ENCODE measurements around the gene TAF13.

The TAF13 gene

DNA sequence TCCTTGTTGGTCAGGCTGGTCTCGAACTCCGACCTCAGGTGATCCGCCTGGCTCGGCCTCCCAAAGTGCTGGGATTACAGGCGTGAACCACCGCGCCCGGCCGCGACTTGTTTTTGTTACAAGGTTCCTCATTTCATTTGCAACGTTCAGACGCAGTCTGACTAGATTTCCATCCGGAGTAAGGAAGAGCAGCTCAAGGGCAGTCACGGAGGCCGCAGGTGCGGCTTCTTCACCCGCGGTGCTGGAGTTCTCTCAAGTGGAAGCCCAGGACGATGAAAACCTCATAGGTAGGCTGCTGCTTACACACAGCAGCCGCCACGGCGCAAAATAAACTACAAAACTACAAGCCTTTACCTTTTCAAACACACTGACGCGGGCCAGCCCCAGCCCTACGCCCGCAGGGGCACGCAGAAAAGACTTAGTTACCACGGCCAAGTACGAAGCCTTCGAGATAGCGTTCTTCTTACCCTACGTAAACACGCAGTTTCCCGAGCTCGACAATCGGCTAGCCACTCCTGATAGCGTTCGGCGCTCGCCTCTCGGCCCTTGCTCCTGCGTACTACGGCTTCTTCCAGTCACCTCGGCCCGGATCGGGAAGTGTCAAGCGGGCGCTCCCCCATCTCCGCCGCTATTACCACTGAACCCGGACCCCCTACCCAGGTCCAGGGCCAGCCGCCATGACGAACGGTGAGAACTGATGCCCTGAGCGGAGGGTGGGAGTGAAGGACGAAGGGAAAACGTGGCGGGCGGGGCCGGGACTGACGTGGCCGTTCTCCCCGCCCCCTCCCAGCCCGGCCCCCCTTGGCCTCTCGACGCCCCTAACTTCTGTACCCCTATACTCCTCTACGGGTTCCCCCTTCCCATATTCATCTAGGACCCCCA, 14.6 kb upstream of the TAF13 start, which contains the start of gene TMEM167B (continued):
- peak; percentile 71 for TF ChIP-seq ZBTB48 (tag by site-specific recombination; IDR thresholded peaks at IDR 0.05)
- TF ChIP-seq ZNF654 (tag by site-specific recombination; IDR thresholded peaks at IDR 0.05; ENCODE audit: low read depth) = 0 out of 2 replicates have a peak, but pooled peaks have one; percentile 5
- no peak for TF ChIP-seq ZNF571 (tag by site-specific recombination; IDR thresholded peaks at IDR 0.05)
- TF ChIP-seq ZNF169 (tag by site-specific recombination; IDR thresholded peaks at IDR 0.05) = no peak; the same call in 1 of the 2 replicates
- 0 out of 2 replicates have a peak, but pooled peaks have one; percentile 73 for TF ChIP-seq ZNF24 (tag by site-specific recombination; IDR thresholded peaks at IDR 0.05)
- TF ChIP-seq, protein P1, sequence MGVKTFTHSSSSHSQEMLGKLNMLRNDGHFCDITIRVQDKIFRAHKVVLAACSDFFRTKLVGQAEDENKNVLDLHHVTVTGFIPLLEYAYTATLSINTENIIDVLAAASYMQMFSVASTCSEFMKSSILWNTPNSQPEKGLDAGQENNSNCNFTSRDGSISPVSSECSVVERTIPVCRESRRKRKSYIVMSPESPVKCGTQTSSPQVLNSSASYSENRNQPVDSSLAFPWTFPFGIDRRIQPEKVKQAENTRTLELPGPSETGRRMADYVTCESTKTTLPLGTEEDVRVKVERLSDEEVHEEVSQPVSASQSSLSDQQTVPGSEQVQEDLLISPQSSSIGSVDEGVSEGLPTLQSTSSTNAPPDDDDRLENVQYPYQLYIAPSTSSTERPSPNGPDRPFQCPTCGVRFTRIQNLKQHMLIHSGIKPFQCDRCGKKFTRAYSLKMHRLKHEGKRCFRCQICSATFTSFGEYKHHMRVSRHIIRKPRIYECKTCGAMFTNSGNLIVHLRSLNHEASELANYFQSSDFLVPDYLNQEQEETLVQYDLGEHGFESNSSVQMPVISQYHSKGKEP (tag by site-specific recombination; IDR thresholded peaks at IDR 0.05) = peak; percentile 47; the same call in 1 of the 2 replicates
- TF ChIP-seq ZNF394 (tag by site-specific recombination; IDR thresholded peaks at IDR 0.05; ENCODE audit: borderline replicate concordance) = peak; percentile 68; the same call in 1 of the 2 replicates
- TF ChIP-seq, protein P2, sequence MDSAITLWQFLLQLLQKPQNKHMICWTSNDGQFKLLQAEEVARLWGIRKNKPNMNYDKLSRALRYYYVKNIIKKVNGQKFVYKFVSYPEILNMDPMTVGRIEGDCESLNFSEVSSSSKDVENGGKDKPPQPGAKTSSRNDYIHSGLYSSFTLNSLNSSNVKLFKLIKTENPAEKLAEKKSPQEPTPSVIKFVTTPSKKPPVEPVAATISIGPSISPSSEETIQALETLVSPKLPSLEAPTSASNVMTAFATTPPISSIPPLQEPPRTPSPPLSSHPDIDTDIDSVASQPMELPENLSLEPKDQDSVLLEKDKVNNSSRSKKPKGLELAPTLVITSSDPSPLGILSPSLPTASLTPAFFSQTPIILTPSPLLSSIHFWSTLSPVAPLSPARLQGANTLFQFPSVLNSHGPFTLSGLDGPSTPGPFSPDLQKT (IDR thresholded peaks at IDR 0.05; ENCODE audit: borderline replicate concordance, low read depth, low read length) = no peak
- peak; percentile 89 for TF ChIP-seq ZNF366 (tag by site-specific recombination; conservative IDR thresholded peaks at IDR 0.05)
- TF ChIP-seq, protein P3, sequence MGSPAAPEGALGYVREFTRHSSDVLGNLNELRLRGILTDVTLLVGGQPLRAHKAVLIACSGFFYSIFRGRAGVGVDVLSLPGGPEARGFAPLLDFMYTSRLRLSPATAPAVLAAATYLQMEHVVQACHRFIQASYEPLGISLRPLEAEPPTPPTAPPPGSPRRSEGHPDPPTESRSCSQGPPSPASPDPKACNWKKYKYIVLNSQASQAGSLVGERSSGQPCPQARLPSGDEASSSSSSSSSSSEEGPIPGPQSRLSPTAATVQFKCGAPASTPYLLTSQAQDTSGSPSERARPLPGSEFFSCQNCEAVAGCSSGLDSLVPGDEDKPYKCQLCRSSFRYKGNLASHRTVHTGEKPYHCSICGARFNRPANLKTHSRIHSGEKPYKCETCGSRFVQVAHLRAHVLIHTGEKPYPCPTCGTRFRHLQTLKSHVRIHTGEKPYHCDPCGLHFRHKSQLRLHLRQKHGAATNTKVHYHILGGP (tag by site-specific recombination; IDR thresholded peaks at IDR 0.05) = peak; percentile 35; the same call in 1 of the 2 replicates
- TF ChIP-seq ZBTB17 (tag by site-specific recombination; IDR thresholded peaks at IDR 0.05) = peak; percentile 100
- peak; percentile 68; the same call in 1 of the 2 replicates for TF ChIP-seq IKZF3 (tag by site-specific recombination; IDR thresholded peaks at IDR 0.05)
- peak; percentile 90 for TF ChIP-seq SP3 (tag by site-specific recombination; IDR thresholded peaks at IDR 0.05)
- TF ChIP-seq ZSCAN30 (tag by site-specific recombination; IDR thresholded peaks at IDR 0.05) = peak; percentile 80; the same call in 1 of the 2 replicates
- TF ChIP-seq ZNF2 (tag by site-specific recombination; IDR thresholded peaks at IDR 0.05) = peak; percentile 88
- peak; percentile 99; the same call in 1 of the 2 replicates for TF ChIP-seq ZNF335 (tag by site-specific recombination; conservative IDR thresholded peaks at IDR 0.05)
- TF ChIP-seq ZNF777 (tag by site-specific recombination; IDR thresholded peaks at IDR 0.05; ENCODE audit: borderline replicate concordance) = 0 out of 2 replicates have a peak, but pooled peaks have one; percentile 49
- TF ChIP-seq ZSCAN23 (tag by site-specific recombination; IDR thresholded peaks at IDR 0.05) = 0 out of 2 replicates have a peak, but pooled peaks have one; percentile 58
- peak; percentile 92 for TF ChIP-seq ZNF76 (tag by site-specific recombination; IDR thresholded peaks at IDR 0.05; ENCODE audit: borderline replicate concordance, low read depth)
- TF ChIP-seq, protein P4, sequence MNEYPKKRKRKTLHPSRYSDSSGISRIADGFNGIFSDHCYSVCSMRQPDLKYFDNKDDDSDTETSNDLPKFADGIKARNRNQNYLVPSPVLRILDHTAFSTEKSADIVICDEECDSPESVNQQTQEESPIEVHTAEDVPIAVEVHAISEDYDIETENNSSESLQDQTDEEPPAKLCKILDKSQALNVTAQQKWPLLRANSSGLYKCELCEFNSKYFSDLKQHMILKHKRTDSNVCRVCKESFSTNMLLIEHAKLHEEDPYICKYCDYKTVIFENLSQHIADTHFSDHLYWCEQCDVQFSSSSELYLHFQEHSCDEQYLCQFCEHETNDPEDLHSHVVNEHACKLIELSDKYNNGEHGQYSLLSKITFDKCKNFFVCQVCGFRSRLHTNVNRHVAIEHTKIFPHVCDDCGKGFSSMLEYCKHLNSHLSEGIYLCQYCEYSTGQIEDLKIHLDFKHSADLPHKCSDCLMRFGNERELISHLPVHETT (tag by site-specific recombination; IDR thresholded peaks at IDR 0.05) = peak; percentile 89
- peak; percentile 94 for TF ChIP-seq KLF9 (tag by site-specific recombination; IDR thresholded peaks at IDR 0.05; ENCODE audit: low read depth)
- TF ChIP-seq GLIS2 (tag by site-specific recombination; IDR thresholded peaks at IDR 0.05) = peak; percentile 94
- 0 out of 2 replicates have a peak, but pooled peaks have one; percentile 15 for TF ChIP-seq EGR2 (tag by site-specific recombination; IDR thresholded peaks at IDR 0.05; ENCODE audit: low read depth)
- TF ChIP-seq YY1 (tag by site-specific recombination; IDR thresholded peaks at IDR 0.05) = peak; percentile 74
- TF ChIP-seq, protein P5, sequence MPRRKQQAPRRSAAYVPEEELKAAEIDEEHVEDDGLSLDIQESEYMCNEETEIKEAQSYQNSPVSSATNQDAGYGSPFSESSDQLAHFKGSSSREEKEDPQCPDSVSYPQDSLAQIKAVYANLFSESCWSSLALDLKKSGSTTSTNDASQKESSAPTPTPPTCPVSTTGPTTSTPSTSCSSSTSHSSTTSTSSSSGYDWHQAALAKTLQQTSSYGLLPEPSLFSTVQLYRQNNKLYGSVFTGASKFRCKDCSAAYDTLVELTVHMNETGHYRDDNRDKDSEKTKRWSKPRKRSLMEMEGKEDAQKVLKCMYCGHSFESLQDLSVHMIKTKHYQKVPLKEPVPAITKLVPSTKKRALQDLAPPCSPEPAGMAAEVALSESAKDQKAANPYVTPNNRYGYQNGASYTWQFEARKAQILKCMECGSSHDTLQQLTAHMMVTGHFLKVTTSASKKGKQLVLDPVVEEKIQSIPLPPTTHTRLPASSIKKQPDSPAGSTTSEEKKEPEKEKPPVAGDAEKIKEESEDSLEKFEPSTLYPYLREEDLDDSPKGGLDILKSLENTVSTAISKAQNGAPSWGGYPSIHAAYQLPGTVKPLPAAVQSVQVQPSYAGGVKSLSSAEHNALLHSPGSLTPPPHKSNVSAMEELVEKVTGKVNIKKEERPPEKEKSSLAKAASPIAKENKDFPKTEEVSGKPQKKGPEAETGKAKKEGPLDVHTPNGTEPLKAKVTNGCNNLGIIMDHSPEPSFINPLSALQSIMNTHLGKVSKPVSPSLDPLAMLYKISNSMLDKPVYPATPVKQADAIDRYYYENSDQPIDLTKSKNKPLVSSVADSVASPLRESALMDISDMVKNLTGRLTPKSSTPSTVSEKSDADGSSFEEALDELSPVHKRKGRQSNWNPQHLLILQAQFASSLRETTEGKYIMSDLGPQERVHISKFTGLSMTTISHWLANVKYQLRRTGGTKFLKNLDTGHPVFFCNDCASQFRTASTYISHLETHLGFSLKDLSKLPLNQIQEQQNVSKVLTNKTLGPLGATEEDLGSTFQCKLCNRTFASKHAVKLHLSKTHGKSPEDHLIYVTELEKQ (tag by site-specific recombination; IDR thresholded peaks at IDR 0.05; ENCODE audit: borderline replicate concordance) = no peak
- TF ChIP-seq, protein P6, sequence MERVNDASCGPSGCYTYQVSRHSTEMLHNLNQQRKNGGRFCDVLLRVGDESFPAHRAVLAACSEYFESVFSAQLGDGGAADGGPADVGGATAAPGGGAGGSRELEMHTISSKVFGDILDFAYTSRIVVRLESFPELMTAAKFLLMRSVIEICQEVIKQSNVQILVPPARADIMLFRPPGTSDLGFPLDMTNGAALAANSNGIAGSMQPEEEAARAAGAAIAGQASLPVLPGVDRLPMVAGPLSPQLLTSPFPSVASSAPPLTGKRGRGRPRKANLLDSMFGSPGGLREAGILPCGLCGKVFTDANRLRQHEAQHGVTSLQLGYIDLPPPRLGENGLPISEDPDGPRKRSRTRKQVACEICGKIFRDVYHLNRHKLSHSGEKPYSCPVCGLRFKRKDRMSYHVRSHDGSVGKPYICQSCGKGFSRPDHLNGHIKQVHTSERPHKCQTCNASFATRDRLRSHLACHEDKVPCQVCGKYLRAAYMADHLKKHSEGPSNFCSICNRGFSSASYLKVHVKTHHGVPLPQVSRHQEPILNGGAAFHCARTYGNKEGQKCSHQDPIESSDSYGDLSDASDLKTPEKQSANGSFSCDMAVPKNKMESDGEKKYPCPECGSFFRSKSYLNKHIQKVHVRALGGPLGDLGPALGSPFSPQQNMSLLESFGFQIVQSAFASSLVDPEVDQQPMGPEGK (tag by site-specific recombination; IDR thresholded peaks at IDR 0.05) = peak; percentile 97
- peak; percentile 94 for TF ChIP-seq ZNF660 (tag by site-specific recombination; IDR thresholded peaks at IDR 0.05)
